Muscle layer of duodenum (tissue), 2 donors: Measurements from ENCODE around the gene GRM8.

Experiments
- H3K27ac ChIP-seq: one replicate; pipeline ENCODE4 v1.7.0; 2013; ENCODE audit warnings: mild to moderate bottlenecking, low read length
- H3K27me3 ChIP-seq: one replicate; pipeline ENCODE4 v1.7.0; 2013; ENCODE audit warnings: low read depth, mild to moderate bottlenecking, control low read depth, low read length
- H3K36me3 ChIP-seq, 2 donors: one replicate each; pipeline ENCODE4 v1.7.0; 2013; ENCODE audit warnings: low read length in 2 of 2, control low read depth in 1 of 2, mild to moderate bottlenecking in 1 of 2; ENCODE audit not compliant: insufficient read depth in 2 of 2, control insufficient read depth in 1 of 2
- H3K4me1 ChIP-seq, 2 donors: one replicate each; pipeline ENCODE4 v1.7.0; 2013; ENCODE audit warnings: low read length in 2 of 2, mild to moderate bottlenecking in 2 of 2, control low read depth in 1 of 2, moderate library complexity in 1 of 2; ENCODE audit not compliant: insufficient read depth in 2 of 2, control insufficient read depth in 1 of 2
- H3K4me3 ChIP-seq, 2 donors: one replicate each; pipeline ENCODE4 v1.7.0; 2013; ENCODE audit warnings: low read length in 2 of 2, low read depth in 1 of 2, mild to moderate bottlenecking in 1 of 2
- H3K9me3 ChIP-seq, 2 donors: one replicate each; pipeline ENCODE4 v1.7.0; 2013; ENCODE audit warnings: low read length in 2 of 2, control low read depth in 1 of 2, mild to moderate bottlenecking in 1 of 2; ENCODE audit not compliant: control insufficient read depth in 1 of 2
- donor health status: healthy.

Gene GRM8

GRCh38 chr7:127029823-127030222 lies 222.9 kb downstream of the GRM8 start:
- no peak overlapping the region for H3K27ac ChIP-seq
- H3K4me3 ChIP-seq: no peak overlapping the region
- H3K9me3 ChIP-seq: no peaks in the 10 kb centered on the region
- H3K4me1 ChIP-seq: no peaks in the 10 kb centered on the region
- H3K27me3 ChIP-seq: no peaks in the 10 kb centered on the region
- H3K36me3 ChIP-seq: no peaks in the 10 kb centered on the region

DNA sequence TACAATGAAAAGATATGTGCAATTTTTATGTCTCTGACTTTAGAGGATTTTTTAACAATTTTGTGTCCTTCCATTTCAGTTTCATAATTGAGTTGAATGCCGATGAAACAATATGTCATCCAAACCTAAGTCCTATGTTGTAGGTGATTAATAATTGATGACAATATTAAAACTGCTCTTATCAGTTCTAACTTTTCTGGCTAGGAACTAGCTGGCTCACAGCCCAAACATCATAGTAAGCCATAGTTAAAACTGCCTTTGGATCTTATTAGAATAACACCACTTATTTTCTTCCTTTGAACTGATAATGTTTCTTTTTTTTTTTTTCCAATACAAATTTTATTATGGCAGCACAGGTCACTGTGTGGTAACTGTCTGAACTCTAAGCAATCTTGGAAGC lies 230.9 kb downstream of the GRM8 start:
- Histone ChIP-seq H3K36me3 (no peaks in the 10 kb centered on the region), H3K4me3 (no peak overlapping the region), H3K9me3 (no peaks in the 10 kb centered on the region), H3K27ac (no peak overlapping the region), H3K27me3 (no peaks in the 10 kb centered on the region), H3K4me1 (no peaks in the 10 kb centered on the region)

DNA sequence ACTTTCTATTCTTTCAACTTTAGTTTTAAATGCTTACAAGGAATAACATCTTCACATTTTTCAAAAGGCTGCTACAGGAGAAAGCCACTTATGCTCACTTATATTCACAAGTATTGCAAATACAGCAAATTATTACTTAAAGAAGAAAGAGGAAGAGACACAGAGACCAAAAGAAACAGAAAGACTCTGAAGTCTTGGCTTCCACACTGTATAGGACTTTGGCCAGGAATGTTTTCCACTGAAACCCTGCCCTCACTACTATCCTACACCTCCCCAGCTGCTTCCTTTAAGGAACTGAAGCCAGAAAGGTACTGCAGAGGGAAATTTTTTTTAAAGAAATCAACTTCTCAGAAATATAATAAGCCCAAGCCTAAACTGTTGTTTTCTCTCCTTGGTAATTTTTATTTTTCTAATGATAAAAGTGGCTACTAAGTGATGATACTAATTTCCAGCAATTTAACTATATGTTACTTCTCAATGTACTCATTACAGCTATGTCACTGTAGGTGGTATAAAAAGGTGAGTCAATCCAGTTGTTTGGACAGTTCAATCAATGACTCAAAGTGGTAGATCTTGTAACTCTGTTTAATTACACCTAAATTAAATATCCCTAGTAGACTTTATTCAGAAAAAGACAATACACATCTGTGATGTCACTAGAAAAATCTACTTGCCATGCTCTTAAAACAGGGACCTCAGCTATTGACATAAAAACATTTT lies 231.6 kb downstream of the GRM8 start:
- Histone ChIP-seq H3K4me3 (no peak overlapping the region), H3K36me3 (no peaks in the 10 kb centered on the region), H3K27ac (no peak overlapping the region), H3K9me3 (no peaks in the 10 kb centered on the region), H3K4me1 (no peaks in the 10 kb centered on the region), H3K27me3 (no peaks in the 10 kb centered on the region)

GRCh38 chr7:127018889-127019288 lies 233.9 kb downstream of the GRM8 start:
- no peaks in the 10 kb centered on the region for H3K9me3 ChIP-seq
- H3K36me3 ChIP-seq: no peaks in the 10 kb centered on the region
- no peak overlapping the region for H3K27ac ChIP-seq
- no peaks in the 10 kb centered on the region for H3K4me1 ChIP-seq
- H3K4me3 ChIP-seq: no peak overlapping the region
- no peaks in the 10 kb centered on the region for H3K27me3 ChIP-seq

GRCh38 chr7:127017196-127017595 lies 235.5 kb downstream of the GRM8 start:
- no peak overlapping the region for H3K27ac ChIP-seq
- H3K4me3 ChIP-seq: no peak overlapping the region
- no peaks in the 10 kb centered on the region for H3K9me3 ChIP-seq
- no peaks in the 10 kb centered on the region for H3K4me1 ChIP-seq
- no peaks in the 10 kb centered on the region for H3K36me3 ChIP-seq
- H3K27me3 ChIP-seq: no peaks in the 10 kb centered on the region

DNA sequence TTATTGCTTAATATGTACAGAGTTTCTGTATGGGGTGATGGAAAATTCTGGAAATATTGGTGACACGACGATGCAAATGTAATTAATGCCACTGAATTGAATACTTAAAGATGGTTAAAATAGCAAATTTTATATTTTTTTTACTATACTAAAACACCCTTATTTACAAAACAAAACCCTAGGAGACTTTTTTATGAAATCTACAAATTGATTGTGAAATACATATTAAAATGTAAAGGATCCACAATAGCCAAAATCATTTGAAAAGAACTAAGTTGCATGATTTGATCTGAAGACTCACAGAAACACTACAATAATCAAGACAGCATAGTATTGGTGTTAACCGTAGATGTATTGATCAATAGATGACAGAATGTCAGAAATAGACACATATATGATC lies 252.0 kb downstream of the GRM8 start:
- no peaks in the 10 kb centered on the region for H3K9me3 ChIP-seq
- H3K27ac ChIP-seq: no peak overlapping the region
- no peaks in the 10 kb centered on the region for H3K27me3 ChIP-seq
- H3K4me3 ChIP-seq: no peak overlapping the region
- no peaks in the 10 kb centered on the region for H3K36me3 ChIP-seq
- no peaks in the 10 kb centered on the region for H3K4me1 ChIP-seq

DNA sequence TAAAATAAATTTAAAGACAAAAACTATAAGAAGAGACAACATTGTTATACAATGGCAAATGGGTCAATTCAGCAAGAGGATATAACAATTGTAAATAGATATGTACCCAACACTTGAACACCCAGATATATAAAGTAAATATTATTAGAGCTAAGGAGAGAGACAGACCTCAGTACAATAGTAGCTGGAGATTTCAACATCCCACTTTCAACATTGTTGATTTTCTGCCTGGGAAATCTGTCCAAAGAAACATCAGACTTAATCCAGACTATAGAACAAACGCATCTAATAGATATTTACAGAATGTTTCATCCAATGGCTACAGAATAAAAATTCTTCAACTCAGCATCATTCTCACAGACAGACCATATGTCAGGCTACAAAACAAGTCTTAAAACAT lies 256.1 kb downstream of the GRM8 start:
- Histone ChIP-seq H3K36me3 (no peaks in the 10 kb centered on the region), H3K4me3 (no peak overlapping the region), H3K27me3 (no peaks in the 10 kb centered on the region), H3K4me1 (no peaks in the 10 kb centered on the region), H3K9me3 (no peaks in the 10 kb centered on the region), H3K27ac (no peak overlapping the region)

DNA sequence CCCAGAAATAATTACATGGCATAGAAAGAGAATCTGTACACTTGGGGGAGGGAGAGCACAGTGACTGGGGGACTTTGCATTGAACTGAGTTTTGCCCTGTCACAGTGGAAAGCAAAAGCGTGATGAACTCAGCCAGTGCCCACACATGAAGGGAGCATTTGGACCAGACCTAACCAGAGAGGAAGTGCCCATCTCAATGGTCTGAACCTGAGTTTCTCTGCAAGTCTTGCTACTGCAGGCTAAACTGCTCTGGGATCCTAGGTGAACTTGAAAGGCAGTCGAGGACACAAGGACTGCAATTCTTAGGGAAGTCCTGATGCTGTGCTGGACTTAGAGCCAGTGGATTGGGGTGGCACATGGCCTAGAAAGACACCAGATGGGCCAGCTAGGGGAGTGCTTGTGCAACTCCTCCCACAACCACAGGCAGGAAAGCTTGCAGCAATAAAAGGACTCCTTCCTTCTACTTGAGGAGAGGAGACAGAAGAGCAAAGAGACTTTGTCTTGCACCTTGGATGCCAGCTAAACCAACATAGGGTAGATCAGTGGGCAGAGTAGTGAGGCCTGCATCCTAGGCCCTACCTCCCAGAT lies 259.0 kb downstream of the GRM8 start:
- H3K4me1 ChIP-seq: no peaks in the 10 kb centered on the region
- no peaks in the 10 kb centered on the region for H3K27me3 ChIP-seq
- no peak overlapping the region for H3K27ac ChIP-seq
- H3K9me3 ChIP-seq: peaks cover 0 to 2% of the 10 kb centered on the region in 2 donors
- no peaks in the 10 kb centered on the region for H3K36me3 ChIP-seq
- H3K4me3 ChIP-seq: no peak overlapping the region

- Histone ChIP-seq H3K4me1 (no peaks in the 10 kb centered on the region), H3K27ac (no peak overlapping the region), H3K27me3 (no peaks in the 10 kb centered on the region), H3K36me3 (no peaks in the 10 kb centered on the region), H3K9me3 (peaks cover 0 to 2% of the 10 kb centered on the region in 2 donors), H3K4me3 (no peak overlapping the region)
These were observed 264.7 kb downstream of the GRM8 start for GRCh38 chr7:126988022-126988421.

DNA sequence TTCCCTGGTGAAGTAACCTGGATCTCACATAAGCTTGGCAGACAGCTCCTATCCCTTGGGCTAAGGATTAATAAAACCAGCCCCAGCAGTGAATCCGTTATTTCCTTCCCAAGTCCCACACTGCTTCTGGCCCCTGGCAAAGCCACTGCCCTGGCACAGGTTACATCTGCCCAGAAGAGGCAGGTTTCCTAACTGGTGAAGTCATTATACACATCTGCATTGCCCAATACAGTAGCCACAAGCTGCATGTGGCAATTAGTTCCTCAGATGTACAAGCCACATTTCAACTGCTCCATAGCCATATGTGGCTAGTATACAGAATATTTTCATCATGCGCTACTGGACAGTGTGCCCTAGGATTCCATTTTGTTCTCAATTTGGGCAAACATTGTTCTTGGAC lies 273.0 kb downstream of the GRM8 start:
- Histone ChIP-seq H3K4me1 (no peaks in the 10 kb centered on the region), H3K27ac (no peak overlapping the region), H3K4me3 (no peak overlapping the region), H3K9me3 (no peaks in the 10 kb centered on the region), H3K36me3 (no peaks in the 10 kb centered on the region), H3K27me3 (no peaks in the 10 kb centered on the region)

GRCh38 chr7:126978865-126979264 lies 273.9 kb downstream of the GRM8 start:
- no peaks in the 10 kb centered on the region for H3K36me3 ChIP-seq
- no peaks in the 10 kb centered on the region for H3K4me1 ChIP-seq
- no peaks in the 10 kb centered on the region for H3K9me3 ChIP-seq
- no peaks in the 10 kb centered on the region for H3K27me3 ChIP-seq
- no peak overlapping the region for H3K4me3 ChIP-seq
- H3K27ac ChIP-seq: no peak overlapping the region

DNA sequence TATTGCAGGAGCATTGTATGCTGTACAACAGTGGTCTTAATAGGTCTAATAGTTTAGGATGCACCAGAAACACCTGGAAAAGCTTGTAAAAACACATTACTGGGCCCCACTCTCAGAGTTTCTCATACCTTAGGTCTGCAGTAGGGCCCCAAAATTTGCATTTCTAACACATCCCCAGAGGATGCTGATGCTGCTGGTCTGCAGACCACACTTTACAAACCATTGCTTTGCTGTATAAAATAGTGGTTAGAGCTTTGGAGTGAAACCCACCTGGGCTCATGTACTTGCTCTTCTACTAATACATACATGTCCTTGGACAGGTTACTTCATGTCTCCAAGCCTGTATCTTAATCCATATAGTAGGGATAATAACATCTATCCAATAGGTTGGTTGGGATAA lies 279.7 kb downstream of the GRM8 start:
- H3K4me1 ChIP-seq: no peaks in the 10 kb centered on the region
- H3K27ac ChIP-seq: no peak overlapping the region
- no peaks in the 10 kb centered on the region for H3K27me3 ChIP-seq

More for the DNA sequence above, 279.7 kb downstream of the GRM8 start:
- no peaks in the 10 kb centered on the region for H3K9me3 ChIP-seq
- H3K36me3 ChIP-seq: no peaks in the 10 kb centered on the region
- H3K4me3 ChIP-seq: no peak overlapping the region
